Amygdala (tissue), 56 donors: ENCODE data around the gene GNL2.
"Not testable (repeated sequence)": the region's sequence is repeated elsewhere in the genome, so short reads cannot be mapped to it uniquely, and the experiment has no call there.

ENCODE experiments used
- DNase-seq, 56 donors: peaks; one replicate each; lab custom pipeline; 2025; lab: John Stamatoyannopoulos, UW

Gene GNL2

GRCh38 chr1:37609994-37610393, 14.3 kb upstream of the GNL2 start:
- no peak for DNase-seq

DNA sequence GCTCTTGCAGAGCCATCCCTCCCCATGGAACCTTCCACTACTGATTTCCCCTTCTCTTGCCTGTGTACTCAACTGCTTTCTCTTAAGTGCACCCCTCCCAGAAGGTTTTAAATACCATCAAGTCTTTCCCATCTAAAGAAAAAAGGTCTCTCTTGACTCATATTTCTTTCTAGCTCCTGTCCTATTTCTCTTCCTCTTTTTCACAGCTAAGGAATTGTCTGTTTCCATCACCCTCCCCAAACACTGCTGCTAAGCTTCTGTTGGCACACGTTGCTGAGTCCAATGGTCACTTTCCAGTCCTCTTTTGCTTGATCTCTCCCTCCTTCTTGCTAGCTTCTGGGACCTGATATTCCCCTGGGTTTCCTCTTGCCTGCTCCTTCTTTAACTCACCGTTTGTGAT, 13.3 kb upstream of the GNL2 start:
- no peak for DNase-seq

- no peak for DNase-seq
Measured at GRCh38 chr1:37606481-37607263, 10.9 kb upstream of the GNL2 start.

DNA sequence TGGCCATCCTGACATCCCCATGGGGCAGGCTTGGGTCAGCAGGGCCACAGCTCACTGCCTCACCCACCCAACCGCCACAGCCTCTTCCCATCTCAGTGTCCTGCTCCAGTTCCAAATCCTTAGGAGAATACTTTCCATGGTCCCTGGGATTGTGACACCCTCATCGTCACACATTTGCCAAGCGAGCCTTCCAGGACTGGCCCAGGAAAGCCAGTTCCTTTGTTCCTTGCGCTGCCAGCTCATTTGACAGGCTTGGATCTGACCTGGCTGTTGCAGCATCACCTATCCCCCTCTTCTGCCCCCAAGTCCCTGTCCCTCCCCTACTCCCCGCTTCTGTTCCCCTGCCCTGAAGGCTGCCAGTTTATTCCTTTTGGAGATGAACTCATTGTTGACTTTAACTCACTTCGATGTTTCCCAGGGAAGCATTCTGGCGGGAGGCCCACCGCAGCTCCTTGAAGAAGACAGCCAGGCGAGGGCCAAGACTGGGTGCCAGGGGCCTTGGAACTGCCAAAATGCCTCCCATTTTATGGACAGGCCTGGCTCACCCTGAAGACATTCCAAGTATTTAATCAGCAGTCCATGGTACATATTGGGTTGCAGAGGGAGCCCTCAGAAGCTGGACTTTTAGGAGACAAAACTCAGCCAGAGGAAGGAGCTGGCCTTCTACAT, 10.2 kb upstream of the GNL2 start:
- DNase-seq, result no peak

DNA sequence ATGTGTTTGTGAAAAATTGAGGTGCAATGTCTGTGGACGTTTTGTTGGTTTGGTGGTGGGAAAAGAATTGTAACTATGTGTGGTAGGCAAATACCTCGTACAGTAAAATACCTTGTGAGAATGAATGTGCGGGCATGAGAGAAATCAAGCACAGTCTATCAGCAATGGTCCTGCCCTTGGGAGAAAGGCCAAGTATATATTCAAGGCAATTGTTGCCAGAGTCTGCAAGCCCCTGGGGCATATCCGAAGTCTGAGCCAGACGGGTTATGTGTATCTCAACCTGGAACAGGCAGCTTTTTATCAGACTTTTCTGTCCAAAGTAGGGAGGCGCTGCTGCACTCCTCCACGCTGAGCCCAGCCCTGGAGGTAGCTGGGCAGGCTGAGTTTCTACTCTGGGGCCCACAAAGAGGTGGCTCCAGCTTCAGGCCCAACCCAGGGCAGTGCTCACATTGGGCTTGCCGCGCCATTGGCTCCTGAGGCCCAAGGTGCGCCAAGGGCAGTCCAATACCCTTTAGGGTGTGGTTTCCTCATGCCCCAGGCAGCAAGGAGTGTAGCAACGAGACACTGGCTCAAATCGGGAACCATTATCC, 9.4 kb upstream of the GNL2 start:
- no peak for DNase-seq

- DNase-seq, result peak in 3 of 56 donors; percentile 1 to 3 (median 3)
Measured at GRCh38 chr1:37602750-37603694, 7.3 kb upstream of the GNL2 start.

DNA sequence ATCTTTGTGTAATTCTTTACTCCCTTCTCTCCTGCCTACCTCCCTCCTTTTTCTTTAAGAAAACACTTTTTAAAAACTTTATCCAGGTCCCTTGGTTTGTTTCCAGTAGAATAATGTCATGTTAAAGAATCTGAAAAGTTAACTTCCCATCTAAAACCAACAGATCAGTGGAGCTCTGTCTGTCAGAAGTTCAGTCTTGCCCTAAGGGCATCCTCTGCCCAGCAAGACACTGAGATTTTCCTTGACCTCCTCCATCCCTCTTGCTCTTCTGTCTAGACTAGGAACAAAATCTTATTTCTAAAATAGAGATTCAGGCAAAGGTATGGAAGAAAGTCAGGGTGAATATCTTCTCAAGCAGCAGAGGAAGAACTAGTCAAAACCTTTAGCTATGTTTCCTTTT, 5.7 kb upstream of the GNL2 start:
- DNase-seq, result no peak

DNA sequence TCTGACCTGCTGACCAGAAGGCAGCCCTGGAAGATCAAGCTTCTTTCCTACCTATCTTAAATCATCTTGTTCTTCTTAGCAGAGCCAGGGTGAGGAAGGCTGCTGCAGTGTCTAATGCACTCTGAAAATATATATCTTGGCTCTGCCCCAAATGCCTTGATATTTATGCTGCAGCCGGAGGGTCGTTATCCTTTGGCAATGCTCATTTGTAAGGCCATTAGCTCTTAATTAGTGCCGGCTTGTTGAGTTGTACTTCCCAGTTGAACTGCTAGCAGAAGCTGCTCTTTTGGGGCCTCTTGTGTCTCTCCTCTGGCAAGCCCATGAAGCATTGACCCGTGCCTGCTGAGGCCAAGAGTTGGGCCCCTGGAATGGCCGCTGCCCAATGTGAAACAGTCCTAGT, 4.2 kb upstream of the GNL2 start:
- DNase-seq, result no peak

DNA sequence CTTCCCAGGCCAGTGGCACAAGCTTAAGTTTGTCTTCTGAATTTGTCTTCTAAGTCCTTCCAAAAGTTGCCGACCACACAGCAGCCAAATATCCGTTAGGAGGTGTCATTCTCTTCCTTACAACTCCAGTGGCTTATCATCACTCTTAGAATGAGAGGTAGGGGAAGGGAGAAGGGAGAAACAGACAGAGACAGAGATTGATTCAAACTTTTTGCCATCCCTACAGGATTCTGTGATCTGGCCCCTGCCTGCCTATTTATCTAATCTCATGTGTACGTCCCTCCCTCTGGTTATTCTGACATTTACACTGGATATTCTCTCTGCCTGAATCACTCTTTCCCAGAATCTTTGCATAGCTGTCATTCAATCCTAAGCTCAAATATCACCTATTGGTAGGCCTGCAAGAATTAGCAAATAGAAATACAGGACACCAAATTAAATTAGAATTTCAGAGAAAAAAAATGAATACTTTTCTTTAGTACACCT, 488 bp upstream of the GNL2 start:
- no peak for DNase-seq

GRCh38 chr1:37593726-37594125, 2.0 kb downstream of the GNL2 start:
- DNase-seq, result no peak

DNA sequence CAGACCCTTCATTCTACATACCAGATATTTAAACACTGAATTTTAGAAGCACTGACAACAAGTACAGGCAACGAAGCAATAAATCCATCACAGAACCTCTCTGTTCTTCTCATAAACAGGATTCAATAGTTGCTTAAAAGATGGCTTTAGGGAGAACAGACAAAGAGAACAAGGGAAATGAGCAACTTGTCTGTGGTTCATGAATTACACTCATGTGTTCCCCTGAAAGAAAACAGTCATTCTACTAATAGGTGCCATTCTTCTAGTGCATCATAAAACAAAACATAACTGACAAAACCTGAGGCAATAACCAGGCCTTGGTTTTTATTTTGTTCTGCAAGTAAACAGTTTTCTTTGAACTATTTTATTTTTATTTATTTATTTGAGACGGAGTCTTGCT, 6.8 kb downstream of the GNL2 start:
- DNase-seq, result no peak

GRCh38 chr1:37584544-37584943, 11.2 kb downstream of the GNL2 start:
- not testable (repeated sequence) for DNase-seq

GRCh38 chr1:37575692-37576091, 20.0 kb downstream of the GNL2 start:
- DNase-seq, result no peak

GRCh38 chr1:37574834-37575480, 20.8 kb downstream of the GNL2 start:
- DNase-seq, result no peak

DNA sequence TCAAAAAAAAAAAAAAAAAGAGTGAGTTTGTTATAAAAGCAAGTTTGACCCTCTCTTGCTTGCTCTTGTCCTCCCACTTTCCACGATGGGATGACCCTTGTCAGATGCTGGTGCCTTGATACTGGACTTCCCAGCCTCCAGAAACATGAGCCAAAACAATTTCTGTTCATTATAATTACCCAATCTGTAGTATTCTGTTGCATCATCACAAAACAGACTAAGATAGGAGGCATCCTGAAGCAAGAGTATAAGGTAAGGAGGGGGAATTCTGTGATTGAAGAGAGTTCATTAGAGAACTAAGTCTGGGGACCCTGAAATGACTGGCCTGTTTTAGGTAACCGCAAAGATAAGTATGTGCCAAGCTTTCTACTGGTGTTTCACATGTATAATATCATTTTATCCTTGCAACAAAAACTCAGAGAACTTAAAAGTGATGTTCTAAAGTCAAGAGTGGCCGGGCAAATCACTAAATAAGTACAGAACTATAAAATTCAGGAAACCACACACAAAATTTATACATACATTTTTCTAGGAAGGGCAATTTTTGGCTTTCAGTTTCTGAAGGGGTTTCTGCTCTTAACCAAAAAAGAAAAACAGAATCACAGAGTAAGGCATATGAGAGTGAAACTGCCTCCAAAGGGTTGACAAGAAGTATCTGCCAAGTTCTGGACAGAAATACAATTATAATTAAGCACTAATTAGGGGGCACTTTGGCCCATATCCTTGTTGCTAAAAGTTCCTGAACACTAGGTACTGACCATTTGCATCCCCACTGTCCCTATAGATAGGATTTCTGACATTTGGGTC, 25.0 kb downstream of the GNL2 start:
- no peak for DNase-seq

DNA sequence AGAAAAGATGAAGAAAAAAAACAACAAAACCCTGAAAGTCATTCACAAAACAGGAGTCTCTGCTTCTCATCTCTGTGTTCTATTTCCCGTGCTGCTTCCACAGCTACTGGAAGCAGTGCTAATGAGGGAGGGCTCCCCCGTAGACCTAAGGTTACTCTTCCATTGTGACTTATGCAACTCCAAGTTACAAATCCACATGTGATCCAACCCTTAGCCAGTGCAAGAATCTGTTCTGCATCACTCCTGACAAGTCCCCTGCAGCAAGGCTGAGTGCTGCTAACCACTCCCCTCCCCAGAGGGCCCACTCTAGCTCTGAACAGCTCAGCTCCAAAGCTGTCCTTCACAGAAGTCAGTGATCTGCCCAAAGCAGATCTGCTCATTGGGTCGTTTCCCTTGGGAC, 28.7 kb downstream of the GNL2 start:
- DNase-seq, result no peak

DNA sequence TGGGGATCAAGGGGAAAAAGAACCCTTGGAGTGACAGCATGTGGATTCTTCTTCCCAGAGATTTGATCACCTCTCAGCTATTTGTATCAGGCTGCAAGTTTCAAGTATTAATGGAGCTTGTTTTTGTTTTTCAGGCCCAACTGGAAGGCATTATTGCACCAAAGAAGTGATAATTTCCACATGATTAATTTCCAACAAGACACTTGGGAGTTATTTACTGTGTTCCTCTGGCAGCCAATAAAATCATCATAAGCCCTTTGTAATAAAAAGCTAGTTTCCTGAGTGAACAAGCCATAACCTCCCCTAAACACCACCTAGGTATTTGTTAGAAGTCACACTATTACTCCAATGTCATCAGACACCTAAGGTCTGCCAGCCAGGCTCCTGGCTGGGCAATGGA, 30.8 kb downstream of the GNL2 start:
- DNase-seq, result no peak

GRCh38 chr1:37562984-37563383, 32.8 kb downstream of the GNL2 start:
- no peak for DNase-seq
